Muscle layer of duodenum (tissue), 2 donors: Measurements from ENCODE around the gene FOSL1.

Experiments
- H3K27ac ChIP-seq: one replicate; pipeline ENCODE4 v1.7.0; 2013; ENCODE audit warnings: mild to moderate bottlenecking, low read length
- H3K27me3 ChIP-seq: one replicate; pipeline ENCODE4 v1.7.0; 2013; ENCODE audit warnings: low read depth, mild to moderate bottlenecking, control low read depth, low read length
- H3K36me3 ChIP-seq, 2 donors: one replicate each; pipeline ENCODE4 v1.7.0; 2013; ENCODE audit warnings: low read length in 2 of 2, control low read depth in 1 of 2, mild to moderate bottlenecking in 1 of 2; ENCODE audit not compliant: insufficient read depth in 2 of 2, control insufficient read depth in 1 of 2
- H3K4me1 ChIP-seq, 2 donors: one replicate each; pipeline ENCODE4 v1.7.0; 2013; ENCODE audit warnings: low read length in 2 of 2, mild to moderate bottlenecking in 2 of 2, control low read depth in 1 of 2, moderate library complexity in 1 of 2; ENCODE audit not compliant: insufficient read depth in 2 of 2, control insufficient read depth in 1 of 2
- H3K4me3 ChIP-seq, 2 donors: one replicate each; pipeline ENCODE4 v1.7.0; 2013; ENCODE audit warnings: low read length in 2 of 2, low read depth in 1 of 2, mild to moderate bottlenecking in 1 of 2
- H3K9me3 ChIP-seq, 2 donors: one replicate each; pipeline ENCODE4 v1.7.0; 2013; ENCODE audit warnings: low read length in 2 of 2, control low read depth in 1 of 2, mild to moderate bottlenecking in 1 of 2; ENCODE audit not compliant: control insufficient read depth in 1 of 2
- donor health status: healthy.

FOSL1 gene

GRCh38 chr11:65864706-65865471, 35.3 kb downstream of the FOSL1 start:
- no peaks in the 10 kb centered on the region for H3K27me3 ChIP-seq
- H3K4me3 ChIP-seq = no peak overlapping the region
- H3K36me3 ChIP-seq = peaks cover 29 to 84% of the 10 kb centered on the region in 2 donors
- no peaks in the 10 kb centered on the region for H3K9me3 ChIP-seq
- H3K4me1 ChIP-seq = peaks cover 0 to 30% of the 10 kb centered on the region in 2 donors
- H3K27ac ChIP-seq = no peak overlapping the region

GRCh38 chr11:65863889-65864705, 36.1 kb downstream of the FOSL1 start:
- Histone ChIP-seq H3K4me3 (no peak overlapping the region), H3K36me3 (peaks cover 26 to 76% of the 10 kb centered on the region in 2 donors), H3K27ac (no peak overlapping the region), H3K4me1 (peaks cover 0 to 30% of the 10 kb centered on the region in 2 donors), H3K27me3 (no peaks in the 10 kb centered on the region), H3K9me3 (no peaks in the 10 kb centered on the region)

- no peak overlapping the region for H3K27ac ChIP-seq
- H3K9me3 ChIP-seq = no peaks in the 10 kb centered on the region
- H3K27me3 ChIP-seq = no peaks in the 10 kb centered on the region
- H3K4me1 ChIP-seq = peaks cover 0 to 30% of the 10 kb centered on the region in 2 donors
- peaks cover 22 to 67% of the 10 kb centered on the region in 2 donors for H3K36me3 ChIP-seq
- H3K4me3 ChIP-seq = no peak overlapping the region
These were observed 37.0 kb downstream of the FOSL1 start for GRCh38 chr11:65862941-65863888.

GRCh38 chr11:65862191-65862735, 37.9 kb downstream of the FOSL1 start:
- Histone ChIP-seq H3K27ac (no peak overlapping the region), H3K4me1 (peaks cover 0 to 24% of the 10 kb centered on the region in 2 donors), H3K4me3 (peak overlapping the region in 1 of 2 donors; percentile 97), H3K36me3 (peaks cover 19 to 65% of the 10 kb centered on the region in 2 donors), H3K27me3 (no peaks in the 10 kb centered on the region), H3K9me3 (no peaks in the 10 kb centered on the region)

GRCh38 chr11:65861533-65862183, 38.5 kb downstream of the FOSL1 start:
- Histone ChIP-seq H3K4me1 (peaks cover 0 to 25% of the 10 kb centered on the region in 2 donors), H3K27ac (peak overlapping the region; percentile 96), H3K9me3 (no peaks in the 10 kb centered on the region), H3K27me3 (no peaks in the 10 kb centered on the region), H3K4me3 (peak overlapping the region; percentile 87 to 97), H3K36me3 (peaks cover 19 to 63% of the 10 kb centered on the region in 2 donors)

GRCh38 chr11:65861165-65861505, 39.1 kb downstream of the FOSL1 start:
- H3K4me1 ChIP-seq = peaks cover 0 to 30% of the 10 kb centered on the region in 2 donors
- no peaks in the 10 kb centered on the region for H3K27me3 ChIP-seq
- no peaks in the 10 kb centered on the region for H3K9me3 ChIP-seq
- peak overlapping the region; percentile 96 for H3K27ac ChIP-seq
- peaks cover 19 to 59% of the 10 kb centered on the region in 2 donors for H3K36me3 ChIP-seq
- H3K4me3 ChIP-seq = peak overlapping the region; percentile 87 to 97

- no peaks in the 10 kb centered on the region for H3K27me3 ChIP-seq
- peak within 1 kb of the TSS; percentile 87 to 97 for H3K4me3 ChIP-seq
- peaks cover 19 to 59% of the 10 kb centered on the region in 2 donors for H3K36me3 ChIP-seq
- peak within 1 kb of the TSS; percentile 96 for H3K27ac ChIP-seq
- peaks cover 0 to 36% of the 10 kb centered on the region in 2 donors for H3K4me1 ChIP-seq
- no peaks in the 10 kb centered on the region for H3K9me3 ChIP-seq
These were observed 39.7 kb downstream of the FOSL1 start, which contains the start of gene MUS81 for GRCh38 chr11:65860278-65861164. Gene MUS81, plus strand, starts transcription at chr11:65860433. Its CDS starts 321 bp downstream, at chr11:65860754.

- Histone ChIP-seq H3K27ac (peak overlapping the region; percentile 96), H3K9me3 (no peaks in the 10 kb centered on the region), H3K27me3 (no peaks in the 10 kb centered on the region), H3K4me3 (peak overlapping the region; percentile 87 to 97), H3K4me1 (peaks cover 0 to 42% of the 10 kb centered on the region in 2 donors), H3K36me3 (peaks cover 26 to 59% of the 10 kb centered on the region in 2 donors)
These were observed 40.3 kb downstream of the FOSL1 start for GRCh38 chr11:65859812-65860277.

GRCh38 chr11:65859095-65859811, 40.9 kb downstream of the FOSL1 start:
- Histone ChIP-seq H3K9me3 (no peaks in the 10 kb centered on the region), H3K36me3 (peaks cover 27 to 59% of the 10 kb centered on the region in 2 donors), H3K27me3 (no peaks in the 10 kb centered on the region), H3K27ac (peak overlapping the region; percentile 96), H3K4me3 (peak overlapping the region; percentile 87 to 97), H3K4me1 (peaks cover 0 to 42% of the 10 kb centered on the region in 2 donors)
